Esophagus muscularis mucosa (tissue), 4 donors: ENCODE data around the gene SDCBP2.

Experiments used
- EP300 ChIP-seq: sonication (generic); formaldehyde crosslinking; IDR thresholded peaks from one replicate; pipeline ENCODE4 v1.6.1; 2017; ENCODE audit warnings: antibody characterized with exemption
- POLR2A ChIP-seq: fragments of 450-650 bp; IDR thresholded peaks from one replicate; pipeline ENCODE4 v1.6.1; 2017; ENCODE audit warnings: antibody characterized with exemption, moderate library complexity, mild to moderate bottlenecking, low read depth
- POLR2AphosphoS5 ChIP-seq, 2 donors: sonication (generic); formaldehyde crosslinking; IDR thresholded peaks; one replicate each; pipeline ENCODE4 v1.6.1; 2017; ENCODE audit warnings: antibody characterized with exemption in 2 of 2
- TF ChIP-seq, protein P1 (sequence below), 3 experiments: fragments of 200-600 bp in 2 of 3; fragments of 450-650 bp in 1 of 3; sonication (generic) in 2 of 3; IDR thresholded peaks; one replicate each; pipeline ENCODE4 v1.5.1; 2017 to 2019; ENCODE audit warnings: antibody characterized with exemption in 3 of 3, mild to moderate bottlenecking in 2 of 3, moderate library complexity in 1 of 3

- TF ChIP-seq, protein P1, sequence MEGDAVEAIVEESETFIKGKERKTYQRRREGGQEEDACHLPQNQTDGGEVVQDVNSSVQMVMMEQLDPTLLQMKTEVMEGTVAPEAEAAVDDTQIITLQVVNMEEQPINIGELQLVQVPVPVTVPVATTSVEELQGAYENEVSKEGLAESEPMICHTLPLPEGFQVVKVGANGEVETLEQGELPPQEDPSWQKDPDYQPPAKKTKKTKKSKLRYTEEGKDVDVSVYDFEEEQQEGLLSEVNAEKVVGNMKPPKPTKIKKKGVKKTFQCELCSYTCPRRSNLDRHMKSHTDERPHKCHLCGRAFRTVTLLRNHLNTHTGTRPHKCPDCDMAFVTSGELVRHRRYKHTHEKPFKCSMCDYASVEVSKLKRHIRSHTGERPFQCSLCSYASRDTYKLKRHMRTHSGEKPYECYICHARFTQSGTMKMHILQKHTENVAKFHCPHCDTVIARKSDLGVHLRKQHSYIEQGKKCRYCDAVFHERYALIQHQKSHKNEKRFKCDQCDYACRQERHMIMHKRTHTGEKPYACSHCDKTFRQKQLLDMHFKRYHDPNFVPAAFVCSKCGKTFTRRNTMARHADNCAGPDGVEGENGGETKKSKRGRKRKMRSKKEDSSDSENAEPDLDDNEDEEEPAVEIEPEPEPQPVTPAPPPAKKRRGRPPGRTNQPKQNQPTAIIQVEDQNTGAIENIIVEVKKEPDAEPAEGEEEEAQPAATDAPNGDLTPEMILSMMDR (IDR thresholded peaks at IDR 0.05), result no peak
- TF ChIP-seq EP300 (no peak), POLR2AphosphoS5 (IDR thresholded peaks at IDR 0.05) (no peak), POLR2A (no peak)
Observed at GRCh38 chr20:1267809-1268374, 61.0 kb downstream of the SDCBP2 start.
